NCI-H82 (cell line): ENCODE data around the gene FBXO31.
A peak's percentile ranks its signal among the peaks of the same experiment; 100 is the strongest.

ENCODE experiments used
- DNase-seq: peaks from one replicate; lab custom pipeline; 2025; lab: John Stamatoyannopoulos, UW

The FBXO31 gene

GRCh38 chr16:87383505-87384161, at the start of gene FBXO31:
TSS of gene FBXO31 (minus strand) at chr16:87383776. CDS start at chr16:87383744, 32 bp downstream.
- peak; percentile 94 for DNase-seq

DNA sequence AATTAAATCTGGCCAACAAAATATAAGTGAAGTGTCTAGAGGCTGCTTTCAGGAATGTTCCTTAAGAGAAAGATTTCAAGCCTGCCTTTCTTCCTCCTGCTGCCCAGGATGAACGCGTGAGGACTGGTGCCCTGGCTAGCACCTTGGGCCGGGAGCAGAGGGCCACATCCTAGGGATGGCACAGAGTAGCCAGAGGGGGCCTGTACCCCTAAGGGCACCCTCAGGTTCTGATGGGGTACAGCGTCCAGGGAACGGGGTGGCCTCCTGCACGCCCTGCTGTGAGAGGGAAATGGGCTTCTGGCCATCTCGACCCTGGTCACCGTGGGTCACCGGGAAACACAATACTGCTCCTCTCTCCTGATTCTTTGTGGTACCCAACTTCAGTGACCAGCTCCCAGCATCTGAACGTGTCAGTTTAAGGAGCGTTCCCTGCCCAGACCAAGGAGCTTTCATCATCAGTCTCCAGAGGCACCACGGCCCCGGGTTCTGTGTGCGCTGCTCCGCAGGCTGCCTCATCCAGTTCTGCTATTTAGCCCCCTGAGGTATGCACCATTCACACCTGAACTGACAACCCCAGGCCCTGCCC, 48.8 kb upstream of the FBXO31 start:
- no peak for DNase-seq

DNA sequence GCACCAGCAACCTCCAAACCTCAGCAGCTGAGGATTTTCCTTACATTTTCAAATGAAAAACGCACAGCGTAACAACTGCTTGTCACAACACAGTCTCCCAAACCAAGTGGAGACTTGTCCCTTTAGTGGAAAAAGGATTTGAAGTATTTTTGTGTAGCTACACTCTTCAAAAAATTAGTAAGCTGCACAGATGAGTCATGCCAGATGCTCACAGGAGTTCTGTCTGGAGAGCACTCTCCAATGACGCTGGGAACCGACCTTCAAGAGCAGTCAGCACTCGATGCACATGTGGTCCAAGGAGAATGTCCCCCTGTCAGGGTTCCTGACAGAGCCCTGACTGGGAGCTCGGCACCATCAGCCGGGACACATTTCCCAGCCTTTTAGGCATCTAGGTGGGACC, 48.4 kb upstream of the FBXO31 start:
- DNase-seq = no peak

- no peak for DNase-seq
Observed at GRCh38 chr16:87426423-87427215, 43.0 kb upstream of the FBXO31 start.

GRCh38 chr16:87425941-87426340, 42.4 kb upstream of the FBXO31 start:
- DNase-seq = no peak

DNA sequence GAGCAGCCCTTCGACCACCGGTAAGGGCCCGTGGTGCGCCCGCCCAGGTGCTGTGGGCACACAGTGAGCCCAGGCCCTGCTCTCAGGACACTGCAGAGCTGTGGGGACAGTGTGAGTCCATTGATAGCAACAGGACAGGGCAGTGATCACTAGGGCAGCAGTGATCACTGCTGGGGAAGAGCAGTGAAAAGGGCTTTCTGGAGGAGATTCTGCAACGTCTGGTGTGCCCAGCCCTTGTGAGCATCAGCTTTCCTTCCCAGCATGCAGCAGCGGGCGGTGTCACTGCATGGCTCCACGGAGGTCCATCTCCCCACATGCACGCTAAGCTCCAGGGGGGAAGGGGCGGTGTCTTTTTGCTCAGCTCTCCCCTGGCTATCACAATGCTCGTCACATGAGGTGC, 40.7 kb upstream of the FBXO31 start:
- no peak for DNase-seq

DNA sequence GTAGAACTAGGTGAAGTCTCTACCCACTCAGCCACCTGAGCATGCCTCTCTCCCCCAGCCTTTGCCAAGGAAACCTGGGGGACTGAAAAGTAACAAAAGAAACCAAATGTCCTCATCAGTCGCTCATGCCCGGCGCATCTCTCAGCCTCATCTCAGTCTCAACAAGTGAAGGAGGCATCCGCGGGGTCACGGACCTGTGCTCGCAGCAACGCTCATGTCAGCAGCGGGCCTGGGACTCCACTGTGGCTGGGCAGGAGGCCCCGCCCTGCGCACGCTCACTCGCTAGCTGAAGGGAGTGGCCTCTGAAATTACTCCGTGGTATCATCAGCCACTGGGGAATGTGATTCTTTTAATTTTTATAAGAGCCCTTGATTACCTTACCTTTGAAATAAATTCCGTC, 39.9 kb upstream of the FBXO31 start:
- DNase-seq = no peak

DNA sequence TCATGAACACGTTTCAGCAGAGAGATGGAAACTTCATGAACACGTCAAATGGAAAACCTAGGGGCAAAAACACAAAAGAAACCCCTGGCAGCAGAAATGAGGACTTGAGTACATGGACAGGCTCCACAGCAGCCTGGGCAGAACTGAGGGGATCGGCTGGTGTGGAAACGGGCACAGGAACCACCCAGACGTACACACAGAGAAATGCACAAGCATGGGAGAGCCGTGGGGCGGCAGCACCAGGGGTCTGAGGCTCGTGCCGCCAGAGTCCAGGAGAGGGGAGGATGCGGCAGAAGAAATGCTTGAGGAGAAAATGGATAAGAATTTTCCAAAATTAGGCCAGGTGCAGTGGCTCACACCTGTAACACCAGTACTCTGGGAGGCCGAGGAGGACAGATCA, 38.5 kb upstream of the FBXO31 start:
- DNase-seq = no peak

DNA sequence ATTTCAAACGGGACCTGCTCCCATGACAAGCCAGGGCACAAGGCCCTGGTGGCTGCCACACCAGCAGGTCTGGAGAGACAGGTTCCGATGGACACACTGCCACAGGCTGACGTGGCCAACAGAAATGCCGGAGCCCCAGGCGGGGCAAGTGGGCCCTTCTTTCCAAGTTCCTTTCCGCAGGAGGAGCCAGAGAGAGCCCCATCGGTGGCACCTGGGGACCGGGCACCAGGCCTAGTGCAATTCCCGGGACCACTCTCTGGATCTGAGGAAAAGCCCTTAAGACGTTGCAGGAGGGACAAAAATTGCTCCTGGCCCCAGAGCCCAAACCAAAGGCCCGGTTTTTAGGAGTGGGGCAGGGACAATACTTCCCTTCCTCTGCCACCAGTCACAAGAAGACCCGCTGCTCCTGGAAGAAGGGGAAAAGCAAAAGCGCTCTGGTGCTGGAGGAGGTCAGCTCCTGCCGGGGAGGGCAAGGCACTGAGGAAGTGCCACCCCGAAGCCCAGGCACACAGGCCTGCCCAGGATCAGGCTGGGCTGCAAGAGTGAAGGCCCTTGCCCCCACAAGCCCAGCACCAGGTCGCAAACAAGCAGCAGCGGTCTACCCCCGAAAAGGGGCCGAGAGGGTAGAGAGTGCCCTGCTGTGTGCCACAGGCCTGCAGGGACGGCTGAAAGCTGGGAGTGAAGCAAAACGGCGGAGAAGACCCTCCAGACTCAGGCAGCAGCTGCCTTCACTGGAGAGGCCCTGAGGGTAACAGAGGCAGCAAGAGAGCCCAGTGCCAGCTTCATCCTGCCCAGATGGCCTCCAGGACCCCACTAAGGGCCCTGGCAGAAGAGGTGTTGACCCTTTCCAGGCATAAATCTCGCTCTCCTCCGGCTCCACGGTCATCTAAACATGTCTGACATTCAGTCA, 37.7 kb upstream of the FBXO31 start:
- DNase-seq = no peak

- peak; percentile 17 for DNase-seq
Observed at GRCh38 chr16:87420026-87421002, 36.7 kb upstream of the FBXO31 start.

DNA sequence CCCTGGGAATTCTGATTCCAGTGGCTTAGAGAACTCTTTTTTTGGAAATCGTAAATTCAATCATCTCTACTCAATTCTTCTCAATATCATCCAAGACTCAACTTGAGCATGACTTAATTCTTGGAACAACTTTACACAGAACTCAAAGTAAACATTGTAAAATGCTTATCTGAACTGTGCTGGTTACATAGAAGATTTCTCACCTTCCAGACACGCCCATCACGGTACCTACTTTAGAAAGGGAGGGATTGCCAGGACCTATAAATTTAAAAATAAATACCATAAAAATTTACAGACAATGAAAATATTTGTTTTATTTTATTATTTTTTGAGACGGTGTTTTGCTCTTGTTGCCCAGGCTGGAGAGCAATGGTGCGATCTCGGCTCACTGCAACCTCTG, 35.1 kb upstream of the FBXO31 start:
- DNase-seq = no peak

- no peak for DNase-seq
Observed at GRCh38 chr16:87418216-87418615, 34.6 kb upstream of the FBXO31 start.

- no peak for DNase-seq
Observed at GRCh38 chr16:87417528-87417910, 33.9 kb upstream of the FBXO31 start.

- no peak for DNase-seq
Observed at GRCh38 chr16:87416826-87417527, 33.4 kb upstream of the FBXO31 start.

DNA sequence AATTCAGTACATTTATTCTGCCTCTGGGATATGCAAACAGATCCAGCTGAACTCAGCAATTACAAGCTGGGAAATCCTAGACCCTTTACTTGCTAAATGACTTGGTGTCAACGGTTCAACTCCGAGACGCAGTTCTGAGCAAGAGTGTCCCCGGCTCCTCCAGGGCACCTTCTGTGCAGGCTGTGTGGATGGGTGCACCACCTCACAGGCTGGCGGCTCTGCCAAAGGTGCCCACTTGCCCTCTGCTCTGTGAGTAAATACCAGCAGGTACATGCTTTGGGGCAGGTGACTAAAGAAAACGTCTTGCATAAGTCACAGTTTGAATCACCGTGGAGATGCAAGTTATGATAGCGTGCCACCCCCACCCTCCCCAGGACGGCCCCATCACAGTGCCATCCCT, 31.9 kb upstream of the FBXO31 start:
- no peak for DNase-seq

DNA sequence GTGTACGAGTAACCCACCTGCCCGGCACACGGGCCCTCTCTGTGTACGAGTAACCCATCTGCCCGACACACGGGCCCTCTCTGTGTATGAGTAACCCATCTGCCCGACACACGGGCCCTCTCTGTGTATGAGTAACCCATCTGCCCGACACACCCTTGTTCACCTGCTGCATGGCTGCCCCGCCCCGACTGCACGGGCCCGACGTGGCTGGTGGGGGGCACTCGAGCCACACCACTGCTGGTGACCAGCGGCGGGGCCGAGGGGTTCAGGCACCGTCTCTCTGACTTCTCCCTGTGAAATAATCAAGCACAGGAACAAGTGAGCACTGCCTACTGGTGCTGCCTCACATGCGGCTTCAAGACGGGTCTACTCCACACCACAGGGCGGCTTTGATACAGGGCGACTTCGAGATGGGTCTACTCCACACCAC, 30.7 kb upstream of the FBXO31 start:
- no peak for DNase-seq

DNA sequence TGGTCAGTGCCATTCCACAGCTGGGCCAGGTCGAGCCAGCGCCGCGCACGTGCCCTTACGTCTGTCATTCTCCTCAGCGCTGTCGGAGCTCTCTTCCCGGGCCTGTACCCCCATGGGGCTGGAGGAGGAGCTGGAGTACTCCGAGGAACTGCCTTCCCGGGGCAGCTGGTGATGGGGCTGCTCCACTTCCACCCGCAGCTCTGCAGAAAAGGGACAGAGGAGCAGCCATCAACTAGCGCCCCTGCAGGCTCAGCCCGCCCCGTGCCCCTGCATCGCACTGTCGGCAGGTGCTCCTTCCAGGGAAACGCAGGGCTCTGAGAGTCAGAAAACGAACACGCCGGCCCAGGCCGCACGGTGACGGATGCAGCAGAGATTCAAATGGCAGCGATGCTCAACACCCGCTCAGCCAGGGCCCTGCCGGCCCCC, 29.4 kb upstream of the FBXO31 start:
- no peak for DNase-seq

DNA sequence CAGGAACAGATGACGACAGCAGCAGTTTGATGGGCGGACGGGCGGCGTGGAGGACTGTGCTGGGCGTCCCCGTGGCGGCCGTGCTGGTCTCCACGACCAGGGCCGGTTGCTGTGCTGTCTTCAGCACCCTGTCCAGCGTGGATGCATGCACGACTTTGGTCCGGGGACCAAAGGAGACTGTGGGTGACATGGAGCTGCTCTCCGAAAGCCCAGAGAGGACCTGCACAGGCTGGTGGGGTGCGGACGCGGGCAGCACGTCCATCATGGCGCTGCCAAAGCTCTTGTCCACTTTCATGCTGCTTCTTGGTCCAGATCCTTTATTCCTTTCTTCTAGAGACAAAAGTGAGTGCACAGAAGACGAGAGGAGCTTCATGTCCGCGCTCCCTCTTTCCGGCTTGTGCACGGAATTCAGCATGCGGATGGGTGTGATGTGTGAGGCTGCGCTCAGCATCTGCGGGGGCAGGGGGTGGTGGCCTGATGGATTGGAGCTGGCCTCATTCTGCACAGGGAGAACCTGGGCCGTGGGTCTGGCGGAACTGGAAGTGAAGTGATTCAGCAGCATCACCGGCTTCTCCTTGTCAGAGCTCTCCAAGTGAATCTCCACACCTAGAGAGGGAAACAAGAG, 28.9 kb upstream of the FBXO31 start:
- DNase-seq = no peak

GRCh38 chr16:87411375-87412271, 28.0 kb upstream of the FBXO31 start:
- DNase-seq = no peak
